Mucosa of descending colon (tissue), 3 donors: ENCODE results near the gene WLS. TPM values are rescaled to one million over a fixed set of nuclear protein-coding genes. Genes with fewer than 3 reads are reported as not detected.

ENCODE experiments used
- ATAC-seq: fragments of 200-7000 bp; cut with Tn5 transposase; one replicate; pipeline ENCODE4 v1.9.1; 2020; ENCODE audit warnings: mild to moderate bottlenecking, moderate library complexity
- DNase-seq, 3 donors: peaks; one replicate each; pipeline ENCODE4 v3.0.0-alpha.2; 2020
- H3K36me3 ChIP-seq: fragments of 200-600 bp; one replicate; pipeline ENCODE4 v1.8.0; 2021; ENCODE audit warnings: low read depth, mild to moderate bottlenecking
- H3K4me1 ChIP-seq: fragments of 200-600 bp; one replicate; pipeline ENCODE4 v1.8.0; 2021; ENCODE audit warnings: low read depth, mild to moderate bottlenecking
- H3K4me3 ChIP-seq: fragments of 200-600 bp; one replicate; pipeline ENCODE4 v1.8.0; 2021; ENCODE audit warnings: mild to moderate bottlenecking
- H3K9me3 ChIP-seq: fragments of 200-600 bp; one replicate; pipeline ENCODE4 v1.8.0; 2021; ENCODE audit warnings: mild to moderate bottlenecking
- CTCF ChIP-seq: fragments of 200-600 bp; IDR thresholded peaks from one replicate; pipeline ENCODE4 v1.8.0; 2022; ENCODE audit warnings: antibody characterized with exemption, mild to moderate bottlenecking
- intact Hi-C, 2 donors: fragments of 100-400 bp; cut with DNase I in 1 of 2; cut with micrococcal nuclease in 1 of 2; formaldehyde crosslinking; loops; one replicate each; pipeline versions ENCODE4 v1.11.0 to v1.11.1; 2022; cut with DNase I, micrococcal nuclease
- total RNA-seq, 3 donors: library from RNA; stranded (reverse); fragmentation: NEBNext Ultra II Directional in 2 of 3; extraction: Animal tissue kit (Norgen Biotek cat#: 25700) in 2 of 3; gene quantifications; one replicate each; pipeline versions ENCODE4 v1.2.1 to v1.2.4, GENCODE V29; 2021 to 2023
- donor health status: DM: no; HTN: no; CAD: no; lungs with moderate emphysema.
- donor health status: DM: no; HTN: no; CAD: no.
- donor health status: DM: no; HTN: yes; CAD: no.

Gene WLS
- total RNA-seq, 3 donors from 2014 or later: 100 to 182 (median 118) TPM

- DNase-seq (peak in 2 of 3 donors; percentile 57 to 68), ATAC-seq (peak; percentile 34)
- no peaks in the 10 kb centered on the region for H3K9me3 ChIP-seq
- no peaks in the 10 kb centered on the region for H3K36me3 ChIP-seq
- peaks cover 16% of the 10 kb centered on the region for H3K4me1 ChIP-seq
- intact Hi-C loops: no loop called here
- no peak overlapping the region for H3K4me3 ChIP-seq
- TF ChIP-seq CTCF: no peak
Observed at GRCh38 chr1:68213843-68214242, 18.5 kb downstream of the WLS start.

GRCh38 chr1:68211761-68212380 is 20.5 kb downstream of the WLS start:
- intact Hi-C loops: no loop called here
- TF ChIP-seq CTCF: no peak

DNA sequence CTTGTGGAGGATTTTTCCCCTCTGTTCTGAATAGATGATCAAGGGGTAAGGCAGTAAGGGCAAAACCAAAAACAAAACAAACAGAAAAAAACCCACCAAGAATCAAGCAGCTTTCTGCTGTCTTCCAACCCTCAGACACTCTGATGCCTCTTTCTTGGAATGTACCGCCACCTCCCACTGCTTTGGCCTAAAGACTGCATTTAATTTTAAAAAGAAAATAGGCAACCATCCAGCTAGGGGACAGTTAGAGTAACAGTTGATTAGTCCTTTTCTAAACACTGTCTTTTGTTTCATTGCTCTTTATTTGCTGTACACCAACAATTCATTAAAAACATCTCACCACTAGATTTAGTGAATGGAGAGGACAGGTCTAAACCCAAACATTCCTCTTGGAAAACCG is 21.5 kb downstream of the WLS start:
- Histone ChIP-seq H3K4me3 (no peak overlapping the region), H3K4me1 (peaks cover 16% of the 10 kb centered on the region), H3K9me3 (no peaks in the 10 kb centered on the region), H3K36me3 (no peaks in the 10 kb centered on the region)
- ATAC-seq: no peak
- intact Hi-C loops: no loop called here
- no peak for DNase-seq
- no peak for TF ChIP-seq CTCF

More at GRCh38 chr1:68211761-68212380, 20.5 kb downstream of the WLS start:
- H3K36me3 ChIP-seq: no peaks in the 10 kb centered on the region
- ATAC-seq (no peak), DNase-seq (no peak)
- peaks cover 16% of the 10 kb centered on the region for H3K4me1 ChIP-seq
- H3K9me3 ChIP-seq: no peaks in the 10 kb centered on the region
- no peak overlapping the region for H3K4me3 ChIP-seq

GRCh38 chr1:68210027-68210426 is 22.3 kb downstream of the WLS start:
- no peak for DNase-seq
- Histone ChIP-seq H3K4me3 (no peak overlapping the region), H3K4me1 (peaks cover 16% of the 10 kb centered on the region), H3K9me3 (no peaks in the 10 kb centered on the region), H3K36me3 (no peaks in the 10 kb centered on the region)
- no peak for ATAC-seq
- TF ChIP-seq CTCF: no peak
- intact Hi-C loops: no loop called here

- TF ChIP-seq CTCF: no peak
- no peak for DNase-seq
- Histone ChIP-seq H3K36me3 (no peaks in the 10 kb centered on the region), H3K4me3 (no peak overlapping the region), H3K9me3 (no peaks in the 10 kb centered on the region), H3K4me1 (no peaks in the 10 kb centered on the region)
- intact Hi-C loops: no loop called here
- ATAC-seq: no peak
Observed at GRCh38 chr1:68206848-68207689, 25.3 kb downstream of the WLS start.
